Activated naive CD8-positive, alpha-beta T cell treated with anti-CD3 and anti-CD28 coated beads for 36 hours (primary cell): ENCODE data around the gene ENTHD1. TPM values are rescaled to one million over a fixed set of nuclear protein-coding genes. Genes with fewer than 3 reads are reported as not detected.

Experiments
- DNase-seq: peaks from one replicate; pipeline ENCODE4 v3.0.0; 2021
- H3K27ac Mint-ChIP-seq: one replicate; pipeline ENCODE4 v1.8.0; 2022; ENCODE audit warnings: mild to moderate bottlenecking, moderate library complexity, mixed read lengths
- H3K27me3 Mint-ChIP-seq: one replicate; pipeline ENCODE4 v1.8.0; 2022; ENCODE audit warnings: mild to moderate bottlenecking, mixed read lengths
- H3K36me3 Mint-ChIP-seq: one replicate; pipeline ENCODE4 v1.8.0; 2021; ENCODE audit warnings: mild to moderate bottlenecking, mixed read lengths
- H3K4me1 Mint-ChIP-seq: one replicate; pipeline ENCODE4 v1.8.0; 2021; ENCODE audit warnings: mixed read lengths
- H3K4me3 Mint-ChIP-seq: one replicate; pipeline ENCODE4 v1.8.0; 2022; ENCODE audit warnings: mild to moderate bottlenecking, moderate library complexity, mixed read lengths
- H3K9me3 Mint-ChIP-seq: one replicate; pipeline ENCODE4 v1.8.0; 2022; ENCODE audit warnings: mixed read lengths
- total RNA-seq, 2 experiments: library from RNA; stranded (reverse); gene quantifications; one replicate each; pipeline ENCODE4 v1.2.3, GENCODE V29; 2021

Gene ENTHD1
- under 1 TPM; 0.20 to 0.39 TPM for total RNA-seq

- Mint-ChIP-seq H3K36me3 (no peaks in the 10 kb centered on the region), H3K27me3 (no peaks in the 10 kb centered on the region), H3K9me3 (no peaks in the 10 kb centered on the region), H3K4me3 (no peak within 1 kb of the TSS), H3K27ac (no peak within 1 kb of the TSS), H3K4me1 (peaks cover 10% of the 10 kb centered on the region)
- no peak for DNase-seq
Measured at GRCh38 chr22:39893526-39893925, at the start of gene ENTHD1. Gene ENTHD1 (minus strand): TSS chr22:39893760. CDS start chr22:39887748, 6,012 bp downstream.

- H3K27me3 Mint-ChIP-seq: no peaks in the 10 kb centered on the region
- peak; percentile 71 for DNase-seq
- no peaks in the 10 kb centered on the region for H3K9me3 Mint-ChIP-seq
- peaks cover 97% of the 10 kb centered on the region for H3K4me1 Mint-ChIP-seq
- peak overlapping the region; percentile 72 for H3K4me3 Mint-ChIP-seq
- peaks cover 31% of the 10 kb centered on the region for H3K36me3 Mint-ChIP-seq
- peak overlapping the region; percentile 95 for H3K27ac Mint-ChIP-seq
Measured at GRCh38 chr22:39943337-39943736, 49.8 kb upstream of the ENTHD1 start.

- no peaks in the 10 kb centered on the region for H3K9me3 Mint-ChIP-seq
- peaks cover 30% of the 10 kb centered on the region for H3K36me3 Mint-ChIP-seq
- no peak for DNase-seq
- H3K27me3 Mint-ChIP-seq: no peaks in the 10 kb centered on the region
- H3K4me3 Mint-ChIP-seq: peak overlapping the region; percentile 72
- peaks cover 97% of the 10 kb centered on the region for H3K4me1 Mint-ChIP-seq
- H3K27ac Mint-ChIP-seq: peak overlapping the region; percentile 95
Measured at GRCh38 chr22:39942439-39943230, 49.1 kb upstream of the ENTHD1 start.

GRCh38 chr22:39941601-39942000 is 48.0 kb upstream of the ENTHD1 start:
- Mint-ChIP-seq H3K4me3 (peak overlapping the region; percentile 27), H3K27ac (peak overlapping the region; percentile 89), H3K4me1 (peaks cover 97% of the 10 kb centered on the region), H3K36me3 (peaks cover 24% of the 10 kb centered on the region), H3K9me3 (no peaks in the 10 kb centered on the region), H3K27me3 (no peaks in the 10 kb centered on the region)
- DNase-seq: no peak

GRCh38 chr22:39940757-39941305 is 47.3 kb upstream of the ENTHD1 start:
- peaks cover 25% of the 10 kb centered on the region for H3K36me3 Mint-ChIP-seq
- DNase-seq: no peak
- H3K4me3 Mint-ChIP-seq: peak overlapping the region; percentile 35
- H3K27me3 Mint-ChIP-seq: no peaks in the 10 kb centered on the region
- H3K4me1 Mint-ChIP-seq: peaks cover 97% of the 10 kb centered on the region
- H3K9me3 Mint-ChIP-seq: no peaks in the 10 kb centered on the region
- peak overlapping the region; percentile 89 for H3K27ac Mint-ChIP-seq

- H3K4me3 Mint-ChIP-seq: peak overlapping the region; percentile 35
- H3K36me3 Mint-ChIP-seq: peaks cover 24% of the 10 kb centered on the region
- no peaks in the 10 kb centered on the region for H3K27me3 Mint-ChIP-seq
- DNase-seq: no peak
- H3K4me1 Mint-ChIP-seq: peaks cover 95% of the 10 kb centered on the region
- peak overlapping the region; percentile 89 for H3K27ac Mint-ChIP-seq
- no peaks in the 10 kb centered on the region for H3K9me3 Mint-ChIP-seq
Measured at GRCh38 chr22:39939830-39940229, 46.3 kb upstream of the ENTHD1 start.

GRCh38 chr22:39938509-39939111 is 45.0 kb upstream of the ENTHD1 start:
- DNase-seq: peak; percentile 69
- peaks cover 94% of the 10 kb centered on the region for H3K4me1 Mint-ChIP-seq

GRCh38 chr22:39937906-39938305 is 44.3 kb upstream of the ENTHD1 start:
- Mint-ChIP-seq H3K9me3 (no peaks in the 10 kb centered on the region), H3K36me3 (peaks cover 20% of the 10 kb centered on the region), H3K4me3 (peak overlapping the region; percentile 76), H3K27ac (peak overlapping the region; percentile 98), H3K27me3 (no peaks in the 10 kb centered on the region), H3K4me1 (peaks cover 94% of the 10 kb centered on the region)
- DNase-seq: no peak

More at GRCh38 chr22:39938509-39939111, 45.0 kb upstream of the ENTHD1 start:
- Mint-ChIP-seq H3K36me3 (peaks cover 23% of the 10 kb centered on the region), H3K9me3 (no peaks in the 10 kb centered on the region), H3K4me3 (peak overlapping the region; percentile 76), H3K27ac (peak overlapping the region; percentile 98), H3K27me3 (no peaks in the 10 kb centered on the region)

GRCh38 chr22:39936523-39937145 is 43.1 kb upstream of the ENTHD1 start:
- peaks cover 12% of the 10 kb centered on the region for H3K36me3 Mint-ChIP-seq
- no peaks in the 10 kb centered on the region for H3K9me3 Mint-ChIP-seq
- H3K27me3 Mint-ChIP-seq: no peaks in the 10 kb centered on the region
- DNase-seq: no peak
- H3K27ac Mint-ChIP-seq: peak overlapping the region; percentile 98
- H3K4me3 Mint-ChIP-seq: peak overlapping the region; percentile 75
- H3K4me1 Mint-ChIP-seq: peaks cover 91% of the 10 kb centered on the region

GRCh38 chr22:39935612-39936011 is 42.1 kb upstream of the ENTHD1 start:
- DNase-seq: no peak
- Mint-ChIP-seq H3K36me3 (peaks cover 8% of the 10 kb centered on the region), H3K27ac (peak overlapping the region; percentile 98), H3K4me3 (peak overlapping the region; percentile 75), H3K4me1 (peaks cover 81% of the 10 kb centered on the region), H3K27me3 (no peaks in the 10 kb centered on the region), H3K9me3 (no peaks in the 10 kb centered on the region)

- peak overlapping the region; percentile 78 for H3K4me3 Mint-ChIP-seq
- no peaks in the 10 kb centered on the region for H3K9me3 Mint-ChIP-seq
- no peaks in the 10 kb centered on the region for H3K27me3 Mint-ChIP-seq
- H3K4me1 Mint-ChIP-seq: peaks cover 76% of the 10 kb centered on the region
- peaks cover 8% of the 10 kb centered on the region for H3K36me3 Mint-ChIP-seq
- no peak for DNase-seq
- peak overlapping the region; percentile 98 for H3K27ac Mint-ChIP-seq
Measured at GRCh38 chr22:39935116-39935515, 41.6 kb upstream of the ENTHD1 start.

- peaks cover 8% of the 10 kb centered on the region for H3K36me3 Mint-ChIP-seq
- peak overlapping the region; percentile 78 for H3K4me3 Mint-ChIP-seq
- DNase-seq: no peak
- peak overlapping the region; percentile 98 for H3K27ac Mint-ChIP-seq
- no peaks in the 10 kb centered on the region for H3K27me3 Mint-ChIP-seq
- peaks cover 65% of the 10 kb centered on the region for H3K4me1 Mint-ChIP-seq
- no peaks in the 10 kb centered on the region for H3K9me3 Mint-ChIP-seq
Measured at GRCh38 chr22:39933741-39934140, 40.2 kb upstream of the ENTHD1 start.

- no peaks in the 10 kb centered on the region for H3K27me3 Mint-ChIP-seq
- peak overlapping the region; percentile 98 for H3K27ac Mint-ChIP-seq
- H3K36me3 Mint-ChIP-seq: peaks cover 8% of the 10 kb centered on the region
- H3K4me3 Mint-ChIP-seq: peak overlapping the region; percentile 78
- peaks cover 59% of the 10 kb centered on the region for H3K4me1 Mint-ChIP-seq
- no peaks in the 10 kb centered on the region for H3K9me3 Mint-ChIP-seq
- DNase-seq: peak; percentile 75
Measured at GRCh38 chr22:39932918-39933649, 39.5 kb upstream of the ENTHD1 start.

- H3K4me1 Mint-ChIP-seq: peaks cover 55% of the 10 kb centered on the region
- no peak overlapping the region for H3K27ac Mint-ChIP-seq
- no peaks in the 10 kb centered on the region for H3K9me3 Mint-ChIP-seq
- no peak overlapping the region for H3K4me3 Mint-ChIP-seq
- DNase-seq: no peak
- H3K36me3 Mint-ChIP-seq: peaks cover 16% of the 10 kb centered on the region
- no peaks in the 10 kb centered on the region for H3K27me3 Mint-ChIP-seq
Measured at GRCh38 chr22:39932166-39932565, 38.6 kb upstream of the ENTHD1 start.
